ENCODE data around the gene RPS15. TPM values are rescaled to one million over a fixed set of nuclear protein-coding genes. Genes with fewer than 3 reads are reported as not detected.
A peak's percentile ranks its signal among the peaks of the same experiment; 100 is the strongest.

RPS15 gene
- total RNA-seq, 1 donor: 318 TPM

DNA sequence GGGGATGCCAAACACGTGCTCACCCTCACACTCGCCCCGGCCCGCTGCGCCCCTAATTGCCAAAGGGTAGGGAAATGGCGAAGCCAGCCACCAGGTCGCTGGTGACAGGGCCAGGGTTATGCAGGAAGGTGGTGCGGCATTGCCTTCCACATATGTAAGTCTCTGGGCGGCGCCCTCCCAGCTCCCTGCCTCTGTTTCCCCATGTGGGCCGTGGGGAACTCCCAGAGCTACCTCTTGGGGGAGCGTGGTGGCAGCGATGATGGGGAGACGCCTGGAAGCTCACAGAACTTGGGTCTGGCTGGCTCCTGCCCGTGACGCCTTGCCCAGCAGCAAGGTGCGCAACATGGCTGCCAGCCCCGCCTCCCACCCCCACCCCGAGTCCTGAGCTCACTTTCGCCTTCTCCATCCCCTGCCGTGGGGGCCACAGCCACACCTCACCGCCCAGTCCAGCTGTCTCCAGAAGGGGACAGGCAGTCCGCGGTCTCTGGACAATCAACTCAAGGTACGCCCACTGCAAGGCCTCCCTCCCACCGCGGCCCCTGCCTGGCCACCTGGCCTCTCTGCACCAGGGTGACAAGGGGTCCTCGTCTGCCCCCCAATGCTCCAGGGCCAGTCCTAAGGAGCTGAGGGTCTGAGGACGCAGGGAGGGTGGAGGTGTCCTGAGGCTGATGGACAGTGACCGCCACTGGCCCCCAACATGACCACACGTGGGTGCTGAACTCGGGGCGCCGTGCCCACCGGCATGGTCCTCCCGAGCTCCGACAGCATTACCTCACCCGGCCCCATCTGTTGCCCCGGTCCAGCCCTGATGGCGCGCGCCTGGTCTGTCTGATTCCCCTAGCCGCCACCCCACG lies 34.3 kb downstream of the RPS15 start:
- peaks cover 8% of the 10 kb centered on the region for H3K79me2 ChIP-seq (ENCODE audit: insufficient read depth, low read length)
- H3K4me3 ChIP-seq (ENCODE audit: insufficient read depth, low read length): no peak overlapping the region
- no peak overlapping the region for H2AFZ ChIP-seq (ENCODE audit: low read length)
- peaks cover 71% of the 10 kb centered on the region for H4K20me1 ChIP-seq (ENCODE audit: insufficient read depth, low read length)
- TF ChIP-seq, protein P1, sequence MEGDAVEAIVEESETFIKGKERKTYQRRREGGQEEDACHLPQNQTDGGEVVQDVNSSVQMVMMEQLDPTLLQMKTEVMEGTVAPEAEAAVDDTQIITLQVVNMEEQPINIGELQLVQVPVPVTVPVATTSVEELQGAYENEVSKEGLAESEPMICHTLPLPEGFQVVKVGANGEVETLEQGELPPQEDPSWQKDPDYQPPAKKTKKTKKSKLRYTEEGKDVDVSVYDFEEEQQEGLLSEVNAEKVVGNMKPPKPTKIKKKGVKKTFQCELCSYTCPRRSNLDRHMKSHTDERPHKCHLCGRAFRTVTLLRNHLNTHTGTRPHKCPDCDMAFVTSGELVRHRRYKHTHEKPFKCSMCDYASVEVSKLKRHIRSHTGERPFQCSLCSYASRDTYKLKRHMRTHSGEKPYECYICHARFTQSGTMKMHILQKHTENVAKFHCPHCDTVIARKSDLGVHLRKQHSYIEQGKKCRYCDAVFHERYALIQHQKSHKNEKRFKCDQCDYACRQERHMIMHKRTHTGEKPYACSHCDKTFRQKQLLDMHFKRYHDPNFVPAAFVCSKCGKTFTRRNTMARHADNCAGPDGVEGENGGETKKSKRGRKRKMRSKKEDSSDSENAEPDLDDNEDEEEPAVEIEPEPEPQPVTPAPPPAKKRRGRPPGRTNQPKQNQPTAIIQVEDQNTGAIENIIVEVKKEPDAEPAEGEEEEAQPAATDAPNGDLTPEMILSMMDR (IDR thresholded peaks at IDR 0.05; ENCODE audit: extremely low read depth, low read depth, low read length): no peak
- no peak overlapping the region for H3K4me2 ChIP-seq (ENCODE audit: insufficient read depth, low read length)
- no peak overlapping the region for H3K27ac ChIP-seq (ENCODE audit: low read depth, low read length)
- peaks cover 4% of the 10 kb centered on the region for H3K36me3 ChIP-seq (ENCODE audit: insufficient read depth, low read length)
- no peaks in the 10 kb centered on the region for H3K9me3 ChIP-seq (ENCODE audit: low read depth, low read length)
- H3K27me3 ChIP-seq (ENCODE audit: insufficient read depth, low read length): peaks cover 52% of the 10 kb centered on the region
- no peak for DNase-seq (ENCODE audit: insufficient read length, low spot score, missing footprints)
- no peaks in the 10 kb centered on the region for H3K4me1 ChIP-seq (ENCODE audit: insufficient read depth, low read length)

DNA sequence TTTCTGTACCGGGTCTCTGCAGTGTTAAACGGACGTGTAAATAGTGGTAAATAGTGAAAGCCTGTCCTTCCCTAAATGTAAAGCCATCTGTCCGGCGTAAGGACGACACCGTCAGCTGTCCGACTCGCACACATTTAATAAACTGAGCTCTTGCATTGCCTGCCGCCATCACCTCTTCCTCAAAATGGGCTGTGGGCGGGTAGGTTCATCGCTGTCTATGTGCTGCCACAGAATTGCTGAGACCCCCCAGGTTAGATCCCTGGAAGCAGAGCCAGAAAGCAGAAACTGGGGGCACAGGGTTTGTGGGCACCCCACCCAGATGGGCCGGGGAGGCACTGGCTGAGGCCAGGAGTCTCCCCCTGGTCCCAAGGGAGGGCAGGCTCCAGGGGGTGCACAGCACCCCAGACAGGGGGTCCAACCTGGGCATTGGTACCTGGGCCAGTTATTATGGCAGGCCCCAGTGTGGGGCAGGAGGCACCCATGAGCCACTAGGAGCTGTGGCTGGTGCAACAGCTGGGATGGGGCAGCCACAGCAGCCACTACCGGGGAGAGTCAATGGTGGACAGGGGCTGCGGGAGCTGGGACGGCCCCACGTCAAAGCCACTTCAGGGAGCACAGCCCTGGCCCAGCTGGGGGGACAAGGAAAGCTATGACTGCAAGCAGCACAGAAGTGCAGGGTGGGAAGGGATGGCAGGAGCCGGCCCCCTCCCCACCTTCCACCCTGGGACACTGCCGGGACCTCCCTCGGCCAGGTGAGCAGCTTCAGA lies 35.1 kb downstream of the RPS15 start:
- peaks cover 14% of the 10 kb centered on the region for H3K79me2 ChIP-seq (ENCODE audit: insufficient read depth, low read length)
- no peak overlapping the region for H2AFZ ChIP-seq (ENCODE audit: low read length)
- peaks cover 4% of the 10 kb centered on the region for H3K36me3 ChIP-seq (ENCODE audit: insufficient read depth, low read length)
- DNase-seq (ENCODE audit: insufficient read length, low spot score, missing footprints): no peak
- no peaks in the 10 kb centered on the region for H3K9me3 ChIP-seq (ENCODE audit: low read depth, low read length)
- TF ChIP-seq, protein P1 (IDR thresholded peaks at IDR 0.05; ENCODE audit: extremely low read depth, low read depth, low read length): no peak
- peaks cover 4% of the 10 kb centered on the region for H3K4me1 ChIP-seq (ENCODE audit: insufficient read depth, low read length)
- no peak overlapping the region for H3K4me3 ChIP-seq (ENCODE audit: insufficient read depth, low read length)
- H3K27ac ChIP-seq (ENCODE audit: low read depth, low read length): no peak overlapping the region
- H3K27me3 ChIP-seq (ENCODE audit: insufficient read depth, low read length): peaks cover 44% of the 10 kb centered on the region
- H4K20me1 ChIP-seq (ENCODE audit: insufficient read depth, low read length): peaks cover 70% of the 10 kb centered on the region
- H3K4me2 ChIP-seq (ENCODE audit: insufficient read depth, low read length): no peak overlapping the region

DNA sequence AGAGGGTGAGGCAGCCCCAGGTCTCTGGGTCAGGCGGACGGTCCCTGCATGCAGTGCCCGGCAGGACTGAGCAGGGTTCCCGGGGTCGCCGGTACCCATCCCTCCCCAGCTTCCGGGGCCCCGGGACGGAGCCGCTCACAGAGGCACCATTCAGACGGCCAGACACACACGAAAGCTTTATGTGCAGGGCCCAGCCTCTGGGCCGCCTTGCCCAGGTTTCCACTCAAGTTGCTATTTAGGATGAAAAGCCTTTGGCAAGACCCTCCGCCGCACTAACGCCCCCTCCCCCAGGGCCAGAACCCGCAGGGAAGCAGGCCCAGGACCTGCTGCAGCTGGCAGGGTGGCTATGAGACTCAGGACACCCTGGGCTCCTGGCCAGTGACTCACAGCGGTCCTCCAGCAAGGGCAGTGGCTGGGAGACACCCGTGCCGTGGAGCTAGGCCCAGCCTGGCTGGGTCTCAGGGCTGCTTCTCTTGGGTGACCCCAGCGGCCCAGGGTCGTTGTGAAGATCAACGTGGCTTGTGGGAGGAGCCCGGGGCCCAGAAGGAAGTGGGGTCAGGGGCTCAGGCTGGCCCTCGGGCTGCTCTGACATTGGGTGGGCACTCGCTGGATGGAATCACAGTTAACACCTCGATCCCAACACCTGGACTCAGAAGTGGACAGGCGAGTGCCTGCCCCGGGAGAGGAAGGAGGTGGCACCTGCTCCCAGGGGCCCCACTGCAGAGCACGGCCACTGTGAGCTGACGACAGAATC lies 36.0 kb downstream of the RPS15 start:
- TF ChIP-seq, protein P1 (IDR thresholded peaks at IDR 0.05; ENCODE audit: extremely low read depth, low read depth, low read length): no peak
- Histone ChIP-seq H3K27ac (ENCODE audit: low read depth, low read length) (no peak overlapping the region), H2AFZ (ENCODE audit: low read length) (no peak overlapping the region), H3K4me2 (ENCODE audit: insufficient read depth, low read length) (no peak overlapping the region), H3K4me1 (ENCODE audit: insufficient read depth, low read length) (peaks cover 4% of the 10 kb centered on the region), H3K4me3 (ENCODE audit: insufficient read depth, low read length) (no peak overlapping the region), H3K9me3 (ENCODE audit: low read depth, low read length) (no peaks in the 10 kb centered on the region), H4K20me1 (ENCODE audit: insufficient read depth, low read length) (peaks cover 66% of the 10 kb centered on the region), H3K79me2 (ENCODE audit: insufficient read depth, low read length) (peaks cover 21% of the 10 kb centered on the region), H3K27me3 (ENCODE audit: insufficient read depth, low read length) (peaks cover 38% of the 10 kb centered on the region), H3K36me3 (ENCODE audit: insufficient read depth, low read length) (peaks cover 4% of the 10 kb centered on the region)
- DNase-seq (ENCODE audit: insufficient read length, low spot score, missing footprints): peak; percentile 98
